Measurements from ENCODE around the gene ID3.
"Not testable (repeated sequence)": the region's sequence is repeated elsewhere in the genome, so short reads cannot be mapped to it uniquely, and the experiment has no call there.

The ID3 gene

DNA sequence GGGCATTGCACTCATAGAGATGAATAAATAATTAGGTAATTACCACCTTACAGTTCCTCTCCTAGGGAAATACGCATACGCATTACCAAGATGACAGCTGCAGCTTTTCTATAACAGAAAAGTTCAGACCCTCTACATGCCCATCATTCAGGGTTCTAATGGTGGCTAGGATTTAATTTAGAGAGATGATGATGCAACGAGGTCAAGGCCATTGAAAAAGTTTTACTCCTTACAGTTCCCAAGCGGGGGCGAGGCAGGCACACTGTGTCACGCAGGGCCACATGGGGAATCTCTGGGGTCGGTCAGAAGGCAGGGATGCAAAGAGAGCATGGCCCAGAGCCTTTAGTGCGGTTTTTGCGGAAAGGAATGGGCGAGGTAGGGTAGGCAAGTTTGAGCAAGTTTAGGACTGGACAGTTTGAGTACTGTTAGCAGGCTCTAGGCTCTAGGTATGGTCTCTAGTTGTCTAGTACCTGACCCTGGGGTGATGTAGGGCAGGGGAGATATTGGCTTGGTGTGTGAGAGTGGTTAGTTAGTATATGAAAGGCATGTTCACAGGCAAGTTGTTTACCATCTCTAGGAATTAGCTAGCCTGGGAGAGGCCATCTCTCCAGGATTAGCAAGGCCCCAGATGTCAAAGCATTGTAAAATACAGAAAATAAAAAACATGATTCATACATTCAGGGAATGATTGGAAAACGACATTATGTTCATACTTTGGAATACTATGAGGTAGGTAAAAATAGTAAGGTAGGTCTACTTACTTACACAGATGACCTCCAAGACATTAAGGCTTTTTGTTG is 29.6 kb upstream of the ID3 start:
- no peak for DNase-seq

DNA sequence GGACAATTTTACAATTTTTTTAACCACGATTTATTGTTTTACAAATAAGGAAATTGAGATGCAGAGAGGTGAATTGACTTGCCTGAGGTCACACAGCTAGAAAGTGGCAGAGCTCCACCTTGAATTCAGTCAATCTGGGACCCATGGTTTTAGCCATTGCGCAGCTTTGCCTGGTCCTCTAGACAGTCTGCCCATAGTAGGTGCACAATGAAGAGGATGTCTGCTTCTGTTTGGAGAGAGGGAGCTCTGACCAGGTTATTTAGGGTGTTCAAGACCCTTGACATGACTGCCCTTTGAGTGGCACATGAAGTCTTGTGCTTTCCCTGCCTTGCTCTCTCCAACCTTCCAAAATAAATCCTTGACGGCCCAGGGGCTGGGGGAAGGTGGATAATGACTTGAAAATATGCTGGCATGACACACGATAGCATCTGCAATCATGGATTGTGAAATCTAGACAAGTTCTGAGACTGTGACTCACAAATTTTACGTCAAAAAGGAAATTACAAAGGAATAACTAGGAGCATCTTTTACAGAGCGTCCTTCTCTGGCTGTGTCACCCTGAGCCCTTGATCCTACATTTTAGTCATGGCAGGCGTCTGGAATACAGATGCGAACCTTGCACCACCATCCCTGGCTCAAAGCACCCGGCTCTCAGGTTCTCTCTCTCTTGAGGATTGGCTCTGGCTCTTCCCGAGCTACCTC is 26.2 kb upstream of the ID3 start:
- peak; percentile 98 for DNase-seq

DNA sequence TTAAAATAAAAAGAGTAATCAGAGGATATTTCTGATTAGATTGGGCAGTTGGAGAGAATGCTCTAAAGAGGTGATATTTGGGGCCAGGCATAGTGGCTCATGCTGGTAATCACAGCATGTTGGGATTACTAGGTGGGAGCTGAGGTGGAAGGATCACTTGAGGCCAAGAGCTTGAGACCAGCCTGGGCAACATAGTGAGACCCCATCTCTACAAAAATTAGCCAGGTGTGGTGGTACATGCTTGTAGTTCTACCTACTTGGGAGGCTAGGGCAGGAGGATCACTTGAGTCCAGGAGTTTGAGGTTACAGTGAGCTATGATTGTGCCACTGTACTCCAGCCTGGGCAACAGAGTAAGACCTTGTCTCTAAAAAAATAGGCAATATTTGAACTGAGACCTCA is 24.4 kb upstream of the ID3 start:
- not testable (repeated sequence) for DNase-seq

DNA sequence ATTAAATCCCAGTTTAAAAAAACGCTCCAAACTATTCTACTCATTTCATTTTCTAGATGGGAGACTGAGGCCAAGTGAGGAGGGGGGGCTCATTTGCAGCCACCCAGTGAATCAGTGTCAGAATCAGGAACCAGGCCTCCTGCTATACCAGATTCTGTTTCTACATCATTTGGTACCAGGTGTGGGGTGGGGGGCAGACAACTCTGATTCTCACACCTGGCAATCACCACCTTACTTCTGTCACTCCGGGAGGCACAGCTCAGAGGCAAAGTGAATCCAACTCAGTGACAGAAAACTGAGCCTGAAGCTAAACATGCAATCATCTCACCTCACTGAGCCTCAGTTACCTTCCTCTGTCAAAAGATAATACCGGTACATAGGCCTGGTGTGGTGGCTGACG is 23.5 kb upstream of the ID3 start:
- no peak for DNase-seq

DNA sequence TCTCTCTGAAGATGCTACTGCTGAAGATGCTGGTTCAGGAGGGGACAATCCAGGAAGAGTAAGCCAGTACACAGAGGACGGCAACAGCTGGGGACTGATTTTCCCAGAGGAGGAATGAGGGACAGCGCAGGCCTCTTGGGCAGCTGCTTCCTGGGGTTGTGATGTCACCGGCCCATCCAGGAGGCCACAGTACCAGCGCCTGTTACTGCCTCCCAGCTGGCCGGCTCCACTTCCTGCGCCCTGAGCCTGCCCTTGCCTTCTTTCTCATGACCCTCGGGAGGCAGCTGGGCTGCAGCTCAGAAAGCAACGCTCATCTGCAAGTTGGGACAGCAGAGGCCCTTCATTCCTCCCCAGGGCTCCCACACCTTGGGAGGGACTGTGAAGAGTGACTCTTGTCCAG is 21.9 kb upstream of the ID3 start:
- DNase-seq: peak; percentile 26

DNA sequence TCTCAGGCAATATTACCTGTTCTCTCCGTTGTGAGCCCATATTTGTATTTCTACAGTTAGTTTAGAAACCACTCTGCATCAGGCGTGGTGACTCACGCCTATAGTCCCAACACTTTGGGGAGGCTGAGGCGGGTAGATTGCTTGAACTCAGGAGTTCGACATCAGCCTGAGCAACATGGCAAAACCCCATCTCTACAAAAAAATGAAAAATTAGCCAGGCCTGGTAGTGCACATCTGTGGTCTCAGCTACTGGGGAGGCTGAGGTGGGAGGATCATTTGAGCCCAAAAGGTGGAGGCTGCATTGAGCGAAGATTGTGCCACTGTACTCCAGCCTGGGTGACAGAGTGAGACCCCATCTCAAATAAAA is 19.7 kb upstream of the ID3 start:
- no peak for DNase-seq

DNA sequence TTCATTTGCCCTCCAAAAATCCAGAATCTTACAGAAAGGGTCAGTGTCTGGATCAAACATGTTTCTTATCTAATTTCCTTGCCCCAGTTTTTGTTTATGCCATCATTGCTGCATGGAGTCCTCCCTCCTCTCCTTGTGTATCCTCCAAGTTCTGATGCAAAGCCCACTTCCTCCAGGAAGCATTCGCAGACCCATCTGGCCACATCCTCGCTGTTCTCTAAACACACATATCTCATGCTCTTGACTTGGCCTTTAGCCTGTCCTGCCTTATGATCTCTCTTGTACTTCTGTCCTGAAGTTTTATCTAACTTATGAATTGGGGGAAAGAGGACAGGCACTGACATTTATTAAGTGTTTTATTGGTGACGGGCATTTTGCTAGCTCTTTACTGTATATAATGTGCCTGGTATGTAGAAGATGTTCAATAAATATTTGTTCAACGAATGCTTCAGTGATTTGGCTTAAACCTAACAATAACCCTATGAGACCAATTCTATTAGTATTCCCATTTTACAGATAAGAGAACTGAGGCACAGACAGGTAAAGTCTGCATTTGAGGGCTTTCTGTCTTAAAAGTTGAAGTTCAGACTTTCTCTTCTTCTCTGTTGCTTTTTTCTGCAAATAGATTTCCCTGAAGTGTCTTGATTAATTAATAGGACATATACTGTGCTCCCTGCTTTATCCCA is 19.2 kb upstream of the ID3 start:
- DNase-seq: peak; percentile 32

DNA sequence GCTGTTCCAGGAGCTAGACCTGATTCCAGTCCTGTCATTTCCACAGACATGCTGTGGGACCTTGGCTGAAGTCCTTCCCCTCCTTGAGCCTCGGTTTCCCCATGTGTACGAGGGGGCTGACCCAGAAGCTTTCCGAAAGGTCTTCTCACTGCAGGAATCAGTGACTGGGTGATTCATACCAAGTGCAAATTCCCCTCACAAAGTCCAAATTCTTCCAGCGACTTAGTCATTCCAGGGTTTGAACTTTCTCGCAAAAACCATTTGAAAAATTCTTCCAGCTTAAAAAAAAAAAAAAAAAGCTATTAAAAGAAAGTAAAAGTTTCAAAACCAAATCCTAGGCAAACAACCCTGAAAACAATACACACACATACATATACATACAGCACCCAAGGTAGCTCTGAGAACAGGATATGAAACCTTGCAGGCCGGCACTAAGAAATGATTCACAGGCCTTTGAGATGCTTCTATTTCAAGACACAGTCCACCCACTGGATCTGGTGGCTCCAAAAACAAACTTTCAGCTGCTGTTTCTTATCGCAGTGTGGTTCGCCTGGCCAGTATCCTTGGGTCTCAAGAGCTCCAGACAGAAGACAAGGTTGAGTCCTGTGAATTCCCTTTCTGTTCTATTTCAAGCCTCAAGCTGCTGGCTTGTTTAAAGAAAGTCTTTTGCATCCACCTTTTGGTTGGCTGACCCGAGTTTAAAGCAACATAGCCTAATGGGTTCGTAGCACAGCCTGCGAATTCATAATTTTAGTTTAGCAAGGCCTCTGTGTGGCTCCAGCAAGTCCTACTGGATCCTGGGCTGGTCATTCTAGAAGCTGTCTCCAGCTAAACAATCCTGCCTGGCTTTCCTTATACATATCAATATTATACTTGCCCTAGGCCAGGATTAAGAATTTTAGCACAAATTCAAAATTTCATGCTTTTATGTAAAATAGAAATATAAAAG is 18.0 kb upstream of the ID3 start:
- peak; percentile 77 for DNase-seq

DNA sequence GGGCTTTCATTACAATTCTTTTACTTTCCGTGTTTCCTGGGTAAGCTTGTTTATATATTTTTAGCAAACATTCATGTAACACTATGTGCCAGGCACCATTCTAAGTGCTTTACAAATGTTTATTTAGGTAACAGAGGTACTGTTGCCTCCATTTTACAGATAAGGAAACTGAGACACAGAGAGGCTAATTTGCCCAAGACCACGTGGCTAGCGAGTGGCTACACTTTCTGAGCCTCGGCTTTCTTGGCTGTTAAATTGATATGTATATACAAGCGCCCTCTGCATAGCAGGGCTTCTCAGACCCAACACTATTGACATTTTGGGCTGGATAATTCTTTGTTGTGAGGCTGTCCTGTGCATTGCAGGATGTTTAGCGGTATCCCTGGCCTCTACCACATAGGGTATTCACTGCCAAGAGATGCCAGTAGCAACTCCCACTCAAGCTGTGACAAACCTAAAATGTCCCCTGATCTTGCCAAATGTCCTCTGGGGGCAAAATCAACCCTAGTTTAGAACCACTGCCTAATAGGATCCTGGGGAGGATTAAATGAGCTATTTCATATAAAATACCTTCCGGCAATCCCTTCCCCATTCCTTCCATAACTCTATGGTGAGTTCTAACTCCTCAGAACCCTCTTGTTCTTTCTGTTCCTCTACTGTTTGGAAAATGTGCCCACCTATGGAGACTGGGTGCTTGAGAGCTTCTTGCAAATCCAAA is 17.2 kb upstream of the ID3 start:
- no peak for DNase-seq

DNA sequence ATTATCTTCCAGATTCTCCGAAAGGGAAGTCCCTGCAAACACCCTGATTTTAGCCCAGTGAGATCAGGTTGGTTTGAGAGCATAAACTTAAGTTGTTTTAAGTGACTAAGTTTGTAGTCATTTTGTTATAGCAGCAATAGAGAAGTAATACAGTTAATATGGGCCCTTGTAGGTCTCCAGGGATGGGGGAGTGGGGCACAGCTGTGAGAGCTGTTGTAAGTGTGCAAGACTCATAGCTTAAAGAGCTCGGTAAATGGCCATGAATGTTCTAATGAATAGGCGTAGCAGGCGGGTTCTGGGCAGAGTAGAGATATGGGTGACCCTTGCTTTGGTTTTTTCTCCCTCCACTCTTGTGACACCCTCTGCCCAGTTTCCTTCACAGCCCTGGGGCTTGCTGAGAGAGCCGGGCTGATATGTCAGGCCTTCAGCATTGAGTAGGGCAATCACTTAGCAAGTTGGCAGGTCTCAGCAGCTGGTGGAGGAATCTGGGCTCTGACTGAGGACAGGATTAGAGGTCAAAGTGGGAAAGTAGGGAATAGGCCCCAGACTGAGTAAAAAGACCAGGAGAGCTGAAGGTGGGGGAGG is 16.0 kb upstream of the ID3 start:
- no peak for DNase-seq

DNA sequence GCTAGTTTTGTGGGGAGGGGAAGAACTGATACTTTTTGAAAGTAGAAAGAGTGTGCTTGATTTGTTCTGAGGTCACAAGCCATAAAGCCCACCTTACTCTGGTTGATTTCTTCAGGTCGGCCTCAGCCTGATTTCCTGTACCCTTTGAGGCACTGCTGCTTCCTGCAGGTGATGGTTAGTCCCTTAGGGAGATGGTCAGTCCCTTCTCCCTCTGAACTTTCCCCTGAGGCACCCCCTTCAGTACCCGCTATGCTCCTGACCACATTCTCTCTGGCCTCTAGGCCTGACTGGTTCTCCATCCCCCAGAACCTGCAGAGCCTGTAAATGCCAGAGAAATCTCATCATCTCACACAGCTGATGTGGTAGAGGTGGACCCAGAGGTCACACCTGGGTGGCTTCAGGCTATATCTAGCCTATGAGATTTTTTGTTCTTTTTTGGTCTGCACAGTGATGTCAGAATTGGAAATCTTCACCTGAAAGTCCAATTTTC is 15.0 kb upstream of the ID3 start:
- no peak for DNase-seq

DNA sequence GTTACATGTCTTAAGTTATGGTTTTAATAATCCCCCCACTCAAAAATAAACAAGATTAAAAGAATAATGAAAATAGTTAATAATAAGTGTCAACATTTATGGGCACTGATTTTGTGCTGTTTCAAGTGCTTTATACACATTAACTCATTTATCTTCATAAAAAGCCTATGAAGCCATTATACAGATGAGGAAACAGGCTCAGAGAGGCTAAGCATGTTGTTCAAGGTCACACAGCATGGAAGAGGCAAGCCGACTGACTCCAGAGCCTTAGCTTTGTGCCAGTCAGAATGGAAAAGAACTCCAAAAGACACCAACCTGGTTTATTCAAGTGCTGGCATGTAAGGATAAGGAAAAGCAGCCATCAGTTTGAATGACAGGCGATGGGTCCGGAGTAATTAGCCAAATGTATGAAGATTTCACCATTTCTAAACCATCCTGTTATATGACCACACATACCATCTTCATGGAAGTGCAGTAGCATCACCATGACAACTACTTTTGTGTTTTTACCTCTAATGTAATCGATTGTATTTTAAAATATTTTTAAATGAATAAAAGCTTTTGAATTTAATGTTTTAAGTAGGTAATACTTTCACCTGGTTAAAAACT is 14.4 kb upstream of the ID3 start:
- DNase-seq: no peak

DNA sequence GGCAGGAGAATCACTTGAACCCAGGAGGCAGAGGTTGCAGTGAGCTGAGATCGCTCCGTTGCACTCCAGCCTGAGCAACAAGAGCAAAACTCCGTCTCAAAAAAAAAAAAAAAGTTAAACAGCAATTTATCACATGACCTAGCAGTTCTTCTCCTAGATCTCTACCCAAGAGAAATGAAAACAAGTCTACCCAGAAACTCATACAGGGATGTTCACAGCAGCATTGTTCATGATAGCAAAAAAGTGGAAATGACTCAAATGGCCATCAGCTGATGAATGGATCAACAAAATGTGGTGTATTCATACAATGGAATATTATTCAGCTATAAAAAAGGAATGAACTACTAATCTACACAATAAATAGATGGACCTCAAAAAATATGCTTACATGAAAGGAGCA is 12.2 kb upstream of the ID3 start:
- DNase-seq: no peak

DNA sequence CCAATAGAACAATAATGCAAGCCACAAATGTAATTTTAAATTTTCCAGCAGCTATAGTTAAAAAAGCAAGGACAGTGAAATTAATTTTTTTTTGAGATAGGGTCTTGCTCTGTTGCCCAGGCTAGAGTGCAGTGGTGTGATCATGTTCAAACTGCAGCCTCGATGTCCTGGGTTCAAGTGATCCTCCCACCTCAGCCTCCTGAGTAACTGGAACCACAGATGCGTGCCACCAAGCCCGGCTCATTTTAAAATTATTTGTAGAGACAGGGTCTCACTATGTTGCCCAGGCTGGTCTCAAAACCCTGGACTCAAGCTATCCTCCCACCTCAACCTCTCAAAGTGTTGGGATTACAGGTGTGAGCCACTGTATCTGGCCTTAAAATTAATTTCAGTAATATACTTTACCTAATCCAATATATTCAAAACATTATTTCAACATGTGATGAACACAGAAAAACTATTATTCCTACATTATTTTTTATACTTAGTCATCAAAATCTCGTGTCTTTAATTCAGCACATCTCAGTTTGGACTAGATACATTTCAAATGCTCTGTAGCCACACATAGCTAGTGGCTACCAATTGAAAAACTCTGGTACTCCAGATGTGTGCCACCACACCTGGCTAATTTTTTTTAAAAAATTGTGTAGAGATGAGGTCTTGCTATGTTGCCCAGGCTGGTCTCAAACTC is 10.8 kb upstream of the ID3 start:
- no peak for DNase-seq

DNA sequence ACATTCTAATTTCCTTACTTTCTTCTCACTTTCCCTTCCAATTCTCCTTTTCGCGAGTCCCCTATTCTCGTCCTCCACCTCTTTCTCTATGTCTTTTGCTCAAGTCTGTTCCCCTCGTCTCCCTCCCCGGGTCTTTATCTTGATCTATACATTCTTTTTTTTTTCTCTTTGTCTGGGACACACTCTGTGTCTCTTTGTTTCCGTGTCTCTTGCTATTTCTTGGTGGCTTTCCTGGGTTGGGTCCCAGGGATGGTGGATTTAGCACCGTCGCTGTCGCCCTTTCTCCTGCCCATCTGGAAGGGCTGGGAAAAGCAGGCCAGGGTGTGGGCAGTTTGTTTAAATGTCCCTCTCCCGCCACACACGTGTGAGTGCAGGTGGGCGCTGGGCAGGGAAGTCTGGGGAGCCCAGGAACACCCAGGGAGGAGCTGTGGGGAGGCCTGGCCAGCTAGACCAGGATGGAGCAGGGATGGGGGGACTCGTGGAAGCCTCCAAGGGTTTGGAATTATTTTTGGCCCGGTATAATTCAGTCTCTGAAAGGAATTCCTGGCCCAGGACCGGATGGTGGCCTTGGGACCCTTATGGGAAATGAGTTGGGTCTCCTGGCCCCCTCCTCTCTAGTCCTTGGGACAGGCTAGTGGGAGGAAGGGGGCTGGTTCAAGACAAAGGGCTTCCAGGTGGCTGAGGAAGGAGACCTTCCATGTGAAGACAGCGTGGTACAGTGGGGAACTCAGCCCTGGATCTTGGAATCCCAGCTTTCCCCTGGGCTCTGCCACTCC is 9.5 kb upstream of the ID3 start:
- DNase-seq: no peak

DNA sequence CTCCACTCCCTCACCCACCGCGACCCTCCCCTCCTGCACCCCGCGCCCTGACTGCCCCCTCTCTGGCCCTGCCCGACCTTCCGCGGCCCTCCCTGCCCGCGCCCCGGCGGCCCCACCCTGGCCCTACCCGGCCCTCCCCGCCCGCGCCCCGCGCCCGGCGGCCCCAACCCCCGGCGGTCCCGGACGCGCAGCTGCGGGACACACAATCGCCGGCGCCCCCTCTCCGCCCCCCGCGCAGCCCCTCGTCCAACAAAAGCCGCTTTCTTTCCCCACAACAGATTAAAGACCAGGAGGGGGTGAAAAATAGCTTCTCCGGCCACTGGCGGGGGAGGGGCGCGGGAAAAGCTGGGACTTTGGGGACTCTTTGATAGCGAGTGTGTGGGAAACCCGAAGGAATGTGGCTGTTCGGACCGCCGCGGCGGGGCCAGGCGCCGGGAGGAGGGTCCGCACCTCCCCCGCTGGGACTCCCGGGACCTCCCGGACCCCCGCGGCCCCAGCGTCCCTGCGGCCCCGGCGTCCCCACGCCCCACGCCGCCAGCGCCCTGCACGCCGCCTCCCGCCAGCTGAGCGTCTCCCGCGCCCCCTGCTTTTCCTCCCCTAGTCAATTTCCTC is 8.8 kb upstream of the ID3 start:
- no peak for DNase-seq

DNA sequence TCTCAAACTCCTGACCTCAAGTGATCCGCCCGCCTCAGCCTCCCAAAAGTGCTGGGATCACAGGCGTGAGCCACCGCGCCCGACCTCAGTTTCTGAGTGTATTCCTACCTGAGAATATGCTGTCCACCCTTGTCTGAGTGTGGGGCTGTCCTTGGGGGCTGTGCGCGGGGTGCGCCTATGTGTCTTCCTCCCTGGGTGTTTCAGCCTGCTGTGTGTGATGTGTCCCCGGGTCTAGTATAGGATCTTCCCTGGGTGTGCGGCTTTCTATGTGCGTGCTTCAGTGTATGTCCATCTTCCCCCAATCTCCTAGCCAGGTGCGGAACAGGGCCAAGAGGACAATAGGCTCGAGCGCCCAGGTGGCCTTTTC is 8.3 kb upstream of the ID3 start:
- DNase-seq: no peak

DNA sequence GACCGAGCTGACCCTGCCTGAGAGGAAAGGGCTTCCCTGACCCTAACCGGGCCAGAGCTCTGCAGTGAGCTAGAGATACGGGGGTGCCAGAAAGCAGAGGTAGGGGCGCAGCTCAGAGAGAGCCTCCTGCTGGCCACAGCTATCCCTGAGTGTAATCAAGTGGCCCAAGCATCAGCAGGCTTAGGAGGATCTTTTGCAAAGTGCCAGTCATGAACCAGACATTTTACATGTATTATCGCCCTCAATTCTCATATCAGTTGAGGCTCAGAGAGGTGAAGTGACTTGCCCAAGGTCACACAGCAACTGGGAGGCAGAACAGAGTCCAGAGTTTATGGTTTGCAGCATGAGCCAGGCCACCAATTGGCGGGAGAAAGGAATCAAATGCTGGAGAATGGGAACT is 7.0 kb upstream of the ID3 start:
- no peak for DNase-seq

DNA sequence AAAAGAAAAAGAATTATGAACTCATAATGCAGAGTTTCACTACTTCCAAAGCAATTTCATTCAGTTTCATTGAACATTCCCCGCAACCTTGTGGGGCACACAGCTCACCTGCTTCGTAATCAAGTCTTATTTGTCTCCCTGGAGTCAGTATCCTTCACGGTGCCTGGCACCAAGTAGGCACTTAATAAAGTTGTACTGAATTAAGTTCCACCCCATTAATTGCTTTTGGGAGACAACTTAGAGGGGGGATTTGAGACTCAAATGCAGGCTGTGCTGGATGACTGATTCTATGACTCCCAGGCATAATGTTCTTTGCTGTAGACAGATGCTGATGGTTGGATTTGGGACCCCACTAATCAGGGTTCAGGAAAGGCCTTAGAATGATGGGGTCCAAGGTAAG is 6.5 kb upstream of the ID3 start:
- DNase-seq: no peak

Measured in HCEC 1CT (cell line).